ENCODE measurements around the gene OLA1.

GRCh38 chr2:174059884-174060244 lies 188.5 kb downstream of the OLA1 start:
- no peak for TF ChIP-seq CBFB (CRISPR knock-in tag; IDR thresholded peaks at IDR 0.05; ENCODE audit: low read depth)
- TF ChIP-seq, protein P1, sequence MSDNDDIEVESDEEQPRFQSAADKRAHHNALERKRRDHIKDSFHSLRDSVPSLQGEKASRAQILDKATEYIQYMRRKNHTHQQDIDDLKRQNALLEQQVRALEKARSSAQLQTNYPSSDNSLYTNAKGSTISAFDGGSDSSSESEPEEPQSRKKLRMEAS (CRISPR knock-in tag; IDR thresholded peaks at IDR 0.05) = no peak
- no peak for TF ChIP-seq CTCF (IDR thresholded peaks at IDR 0.05)
- TF ChIP-seq NFYB (CRISPR knock-in tag; conservative IDR thresholded peaks at IDR 0.05; ENCODE audit: low read depth) = no peak
- TF ChIP-seq FOXK1 (CRISPR knock-in tag; IDR thresholded peaks at IDR 0.05) = no peak

All from WTC11 (cell line).